PC-3 (cell line): ENCODE results near the gene MYO16. TPM values are rescaled to one million over a fixed set of nuclear protein-coding genes. Genes with fewer than 3 reads are reported as not detected.
A peak's percentile ranks its signal among the peaks of the same experiment; 100 is the strongest.

Experiments
- ATAC-seq: fragments of 200-7000 bp; cut with Tn5 transposase; 2 replicates; pipeline ENCODE4 v1.9.1; 2020; ENCODE audit warnings: mild to moderate bottlenecking, moderate library complexity
- BruUV-seq: library from RNA; stranded (reverse); fragments of 400-500 nt; replicated peaks from 2 replicates; lab custom pipeline; 2021; lab: Mats Ljungman, UMichigan
- CTCF ChIA-PET: fragments of 300-600 bp; sonication (Branson Sonifier 250); formaldehyde crosslinking; loops from one replicate; lab custom pipeline; 2022; ENCODE audit warnings: antibody characterized with exemption; lab: Charles Lee
- POLR2A ChIA-PET: fragments of 300-600 bp; sonication (Branson Sonifier 250); formaldehyde crosslinking; loops from one replicate; lab custom pipeline; 2022; ENCODE audit warnings: antibody characterized with exemption; ENCODE audit not compliant: unreplicated experiment; lab: Charles Lee
- DNase-seq: peaks from one replicate; pipeline ENCODE4 v3.0.0-alpha.2; 2015
- H2AFZ ChIP-seq: fragments of 300-600 bp; sonication (generic); 2 replicates; pipeline ENCODE4 v1.6.0; 2016; ENCODE audit warnings: antibody characterized with exemption, low read length
- H3F3A ChIP-seq: fragments of 300-600 bp; sonication (generic); one replicate; pipeline ENCODE4 v1.6.0; 2017; ENCODE audit warnings: antibody characterized with exemption, low read length, control low read depth, mild to moderate bottlenecking; ENCODE audit not compliant: unreplicated experiment
- H3K27ac ChIP-seq: fragments of 300-600 bp; sonication (generic); 2 replicates; pipeline ENCODE4 v1.5.1; 2016; ENCODE audit warnings: mild to moderate bottlenecking, low read length
- H3K27me3 ChIP-seq: fragments of 300-600 bp; sonication (generic); 2 replicates; pipeline ENCODE4 v1.6.1; 2016; ENCODE audit warnings: low read length, mixed read lengths
- H3K36me3 ChIP-seq: fragments of 300-600 bp; sonication (generic); 2 replicates; pipeline ENCODE4 v1.6.1; 2016; ENCODE audit warnings: low read depth, mixed run types, low read length, mixed read lengths
- H3K4me1 ChIP-seq: fragments of 300-600 bp; sonication (generic); 2 replicates; pipeline ENCODE4 v1.5.1; 2016; ENCODE audit warnings: low read length; ENCODE audit not compliant: insufficient read depth
- H3K4me2 ChIP-seq: fragments of 300-600 bp; sonication (generic); 2 replicates; pipeline ENCODE4 v1.6.0; 2016; ENCODE audit warnings: low read length
- H3K4me3 ChIP-seq: fragments of 300-600 bp; sonication (generic); 2 replicates; pipeline ENCODE4 v1.5.1; 2016; ENCODE audit warnings: mild to moderate bottlenecking, low read length, mixed read lengths
- H3K79me2 ChIP-seq: fragments of 300-600 bp; sonication (generic); 2 replicates; pipeline ENCODE4 v1.6.1; 2017; ENCODE audit warnings: low read length, mixed read lengths
- H3K9ac ChIP-seq: fragments of 300-600 bp; sonication (generic); 2 replicates; pipeline ENCODE4 v1.6.0; 2016; ENCODE audit warnings: mild to moderate bottlenecking, low read length
- H3K9me2 ChIP-seq: fragments of 300-600 bp; sonication (generic); replicated peaks from 2 replicates; pipeline ENCODE4 v1.6.1; 2016; ENCODE audit warnings: mixed run types, low read length, mixed read lengths
- H3K9me3 ChIP-seq: fragments of 300-600 bp; sonication (generic); 2 replicates; pipeline ENCODE4 v1.6.1; 2016; ENCODE audit warnings: low read length, mixed read lengths
- H4K20me1 ChIP-seq: fragments of 300-600 bp; sonication (generic); 2 replicates; pipeline ENCODE4 v1.6.1; 2016; ENCODE audit warnings: low read length, mixed read lengths
- EZH2 ChIP-seq: fragments of 300-600 bp; sonication (generic); IDR thresholded peaks from one replicate; pipeline ENCODE4 v1.6.1; 2017; ENCODE audit warnings: antibody characterized with exemption, mild to moderate bottlenecking, low read length; ENCODE audit not compliant: unreplicated experiment
- EZH2phosphoT487 ChIP-seq: fragments of 300-600 bp; sonication (generic); IDR thresholded peaks from 2 replicates; pipeline ENCODE4 v1.6.1; 2018; ENCODE audit warnings: mild to moderate bottlenecking, antibody characterized with exemption, low read length, borderline replicate concordance
- intact Hi-C: fragments of 100-400 bp; cut with micrococcal nuclease; formaldehyde crosslinking; loops from 2 replicates; pipeline ENCODE4 v1.9.0; 2023
- total RNA-seq: library from RNA; depleted of rRNA; stranded (reverse); fragments of >200 nt; gene quantifications from 2 replicates; pipeline ENCODE4 v1.2.3, GENCODE V29; 2014
- TF ChIP-seq, protein P1 (sequence below): fragments of 300-600 bp; sonication (generic); conservative IDR thresholded peaks from 2 replicates; pipeline ENCODE4 v1.5.1; 2017; ENCODE audit warnings: antibody characterized with exemption, low read depth, mild to moderate bottlenecking, low read length

MYO16 gene
- total RNA-seq, 1 experiment from 2014 or later: not detected

GRCh38 chr13:109144693-109145437 lies 515.5 kb downstream of the MYO16 start:
- Histone ChIP-seq H2AFZ (no peak overlapping the region), H3K27me3 (no peaks in the 10 kb centered on the region), H3K4me3 (no peak overlapping the region), H4K20me1 (no peaks in the 10 kb centered on the region), H3K4me2 (no peak overlapping the region), H3K79me2 (peaks cover 5% of the 10 kb centered on the region; the same call in 1 of the 2 replicates), H3K4me1 (peaks cover 39% of the 10 kb centered on the region), H3K36me3 (no peaks in the 10 kb centered on the region), H3K27ac (no peak overlapping the region), H3K9ac (no peak overlapping the region), H3K9me3 (no peaks in the 10 kb centered on the region), H3K9me2 (no peaks in the 10 kb centered on the region), H3F3A (no peaks in the 10 kb centered on the region)
- intact Hi-C loops: loop anchor here (2.0 to 5.0 kb wide), 9 partner anchors 112 to 982 kb away; no protein-coding TSS in a partner anchor
- ATAC-seq (no peak), DNase-seq (no peak)
- ChIA-PET CTCF (interaction anchor here (0.7 kb wide), 1 partner anchor 187 kb away, joined by 4 read pairs; no protein-coding TSS in a partner anchor), POLR2A (no interaction called here)
- no peak for TF ChIP-seq EZH2phosphoT487
- TF ChIP-seq, protein P1, sequence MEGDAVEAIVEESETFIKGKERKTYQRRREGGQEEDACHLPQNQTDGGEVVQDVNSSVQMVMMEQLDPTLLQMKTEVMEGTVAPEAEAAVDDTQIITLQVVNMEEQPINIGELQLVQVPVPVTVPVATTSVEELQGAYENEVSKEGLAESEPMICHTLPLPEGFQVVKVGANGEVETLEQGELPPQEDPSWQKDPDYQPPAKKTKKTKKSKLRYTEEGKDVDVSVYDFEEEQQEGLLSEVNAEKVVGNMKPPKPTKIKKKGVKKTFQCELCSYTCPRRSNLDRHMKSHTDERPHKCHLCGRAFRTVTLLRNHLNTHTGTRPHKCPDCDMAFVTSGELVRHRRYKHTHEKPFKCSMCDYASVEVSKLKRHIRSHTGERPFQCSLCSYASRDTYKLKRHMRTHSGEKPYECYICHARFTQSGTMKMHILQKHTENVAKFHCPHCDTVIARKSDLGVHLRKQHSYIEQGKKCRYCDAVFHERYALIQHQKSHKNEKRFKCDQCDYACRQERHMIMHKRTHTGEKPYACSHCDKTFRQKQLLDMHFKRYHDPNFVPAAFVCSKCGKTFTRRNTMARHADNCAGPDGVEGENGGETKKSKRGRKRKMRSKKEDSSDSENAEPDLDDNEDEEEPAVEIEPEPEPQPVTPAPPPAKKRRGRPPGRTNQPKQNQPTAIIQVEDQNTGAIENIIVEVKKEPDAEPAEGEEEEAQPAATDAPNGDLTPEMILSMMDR: no peak
- no peak for TF ChIP-seq EZH2
- BruUV-seq: no TSS peak

DNA sequence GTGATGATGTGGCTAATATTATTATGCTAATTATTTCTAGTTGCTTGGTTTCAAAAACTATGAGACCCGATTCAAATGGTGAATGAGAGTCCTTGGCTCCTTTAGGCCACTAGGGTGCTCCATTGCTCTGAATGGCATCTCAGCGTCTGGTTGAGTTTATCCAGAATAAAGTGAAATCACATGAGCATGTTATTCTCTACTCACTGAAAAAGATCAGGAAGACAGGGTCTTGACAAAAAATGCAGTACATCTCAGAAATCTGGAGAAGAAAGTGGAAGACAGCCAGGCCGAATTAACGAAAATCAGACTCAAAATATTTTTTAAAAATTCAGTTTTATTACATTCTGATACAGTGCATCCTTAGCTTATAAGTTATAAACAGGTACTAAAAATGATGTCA lies 516.2 kb downstream of the MYO16 start:
- Histone ChIP-seq H3K27me3 (no peaks in the 10 kb centered on the region), H3K9me2 (no peaks in the 10 kb centered on the region), H3K9ac (peak overlapping the region; percentile 66; the same call in 1 of the 2 replicates), H3K36me3 (no peaks in the 10 kb centered on the region), H3K79me2 (peaks cover 5% of the 10 kb centered on the region; the same call in 1 of the 2 replicates), H4K20me1 (no peaks in the 10 kb centered on the region), H2AFZ (no peak overlapping the region), H3K4me3 (no peak overlapping the region), H3K27ac (0 out of 2 replicates have a peak overlapping the region, but pooled peaks have one; percentile 6), H3F3A (no peaks in the 10 kb centered on the region), H3K9me3 (no peaks in the 10 kb centered on the region), H3K4me1 (peaks cover 39% of the 10 kb centered on the region), H3K4me2 (no peak overlapping the region)
- intact Hi-C loops: loop anchor here (2.0 to 5.0 kb wide), 10 partner anchors 112 to 982 kb away; no protein-coding TSS in a partner anchor
- BruUV-seq: no TSS peak
- peak; percentile 73 for ATAC-seq
- ChIA-PET CTCF (interaction anchor here (0.7 kb wide), 1 partner anchor 119 kb away, joined by 3 read pairs; no protein-coding TSS in a partner anchor), POLR2A (interaction anchor here (0.8 kb wide), 1 partner anchor 62 kb away, joined by 5 read pairs; no protein-coding TSS in a partner anchor)
- TF ChIP-seq EZH2 (no peak), EZH2phosphoT487 (no peak)
- TF ChIP-seq, protein P1: peak; percentile 87
- peak; percentile 74 for DNase-seq
